Right lung (tissue), 5 donors: ENCODE data around the gene NXPH1. TPM values are rescaled to one million over a fixed set of nuclear protein-coding genes. Genes with fewer than 3 reads are reported as not detected.

ENCODE experiments used
- polyA plus RNA-seq, 5 donors: library from polyadenylated mRNA; unstranded; fragments of 120-200 nt; gene quantifications; one replicate each; pipeline versions ENCODE4 v1.2.1 to v1.2.3, GENCODE V29; 2013; ENCODE audit warnings: inconsistent platforms in 1 of 5, low replicate concordance in 1 of 5; ENCODE audit not compliant: insufficient read length in 5 of 5, insufficient read depth in 1 of 5

NXPH1 gene
- polyA plus RNA-seq, 5 donors = 0.10 TPM; not detected in 4

Other genes starting within 250 kb of the NXPH1 start
- 10 to 100 TPM; 34.5 to 48.9 (median 37.5) TPM for gene ICA1, start 171.4 kb upstream of the NXPH1 start, polyA plus RNA-seq